ENCODE data around the gene IGSF5. TPM values are rescaled to one million over a fixed set of nuclear protein-coding genes. Genes with fewer than 3 reads are reported as not detected.
"Not testable (repeated sequence)": the region's sequence is repeated elsewhere in the genome, so short reads cannot be mapped to it uniquely, and the experiment has no call there.

The IGSF5 gene
- polyA plus RNA-seq, 1 donor (not counting 4 experiments of a cell fraction or from before 2014, with no cell fraction given), result not detected

DNA sequence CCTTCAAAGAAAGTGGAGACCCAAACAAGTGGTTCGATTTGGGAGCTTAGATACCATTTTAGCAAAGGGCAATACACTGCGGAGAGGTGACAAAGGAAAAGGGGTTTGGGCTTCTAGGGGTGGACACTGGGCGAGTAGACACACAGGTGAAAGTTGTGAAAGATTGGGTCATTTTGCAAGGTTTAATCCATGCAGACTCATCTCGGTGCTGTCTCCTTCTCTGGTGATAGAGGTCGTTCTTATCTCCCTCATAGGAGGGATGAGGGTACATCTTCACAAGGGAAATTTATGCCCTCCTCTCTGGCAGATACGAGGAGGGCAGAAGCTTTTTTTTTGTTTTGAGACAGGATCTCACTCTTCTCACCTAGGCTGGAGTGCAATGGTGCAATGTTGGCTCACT is 6.4 kb upstream of the IGSF5 start:
- H4K20me1 ChIP-seq (ENCODE audit: control insufficient read depth, extremely low read depth, insufficient read depth, low read length), result no peaks in the 10 kb centered on the region
- DNase-seq (ENCODE audit: low read depth, low spot score) (no peak), FAIRE-seq (no peak)

DNA sequence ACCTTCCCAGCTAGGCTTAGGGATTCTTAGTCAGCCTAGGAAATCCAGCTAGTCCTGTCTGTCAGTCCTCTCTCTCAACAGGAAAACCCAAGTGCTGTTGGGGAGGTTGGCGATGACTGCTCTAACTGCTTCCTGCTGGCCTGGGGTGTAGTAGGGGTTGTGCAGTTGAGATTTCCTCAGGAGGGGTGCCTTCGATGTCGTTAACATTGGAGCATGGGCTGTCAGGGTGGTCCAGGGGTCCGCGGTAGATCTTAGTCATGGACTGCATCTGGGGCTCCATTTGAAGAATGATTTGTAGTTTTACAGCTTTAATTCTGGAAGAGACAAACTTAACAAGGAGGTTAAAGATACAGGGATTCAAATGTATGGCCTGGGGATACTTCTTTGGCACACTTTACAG is 5.5 kb upstream of the IGSF5 start:
- H2AFZ ChIP-seq (ENCODE audit: control insufficient read depth, low read length); H4K20me1 ChIP-seq (ENCODE audit: control insufficient read depth, extremely low read depth, insufficient read depth, low read length); FAIRE-seq; H3K9me3 ChIP-seq (ENCODE audit: control insufficient read depth, low read depth, low read length); H3K9me1 ChIP-seq (ENCODE audit: control insufficient read depth, extremely low read depth, insufficient read depth, low read length); H3K27ac ChIP-seq (ENCODE audit: control insufficient read depth, insufficient read depth, low read length); H3K4me3 ChIP-seq (ENCODE audit: control insufficient read depth in 2 of 3, extremely low read depth in 1 of 3, insufficient read depth in 2 of 3, low read depth in 1 of 3, low read length in 3 of 3); H3K27me3 ChIP-seq (ENCODE audit: control insufficient read depth, extremely low read depth, insufficient read depth, low read length); H3K4me1 ChIP-seq (ENCODE audit: control insufficient read depth, extremely low read depth, insufficient read depth, low read length); H3K9ac ChIP-seq (ENCODE audit: control insufficient read depth, extremely low read depth, insufficient read depth, low read length); H3K4me2 ChIP-seq (ENCODE audit: control insufficient read depth, extremely low read depth, insufficient read depth, low read depth, low read length); dilution Hi-C loops (cut with MboI; ENCODE audit: extremely low pct_ligation_motif_present, low sequenced_read_pairs); DNase-seq (ENCODE audit: low read depth, low spot score); H3K36me3 ChIP-seq (ENCODE audit: control insufficient read depth in 2 of 2, extremely low read depth in 1 of 2, insufficient read depth in 2 of 2, low read length in 2 of 2); H3K79me2 ChIP-seq (ENCODE audit: control insufficient read depth, insufficient read depth, low read length): not testable (repeated sequence)

More for the DNA sequence above, 6.4 kb upstream of the IGSF5 start:
- H3K4me2 ChIP-seq (ENCODE audit: control insufficient read depth, extremely low read depth, insufficient read depth, low read depth, low read length), result no peak overlapping the region
- no peak overlapping the region for H3K4me3 ChIP-seq (ENCODE audit: control insufficient read depth in 2 of 3, extremely low read depth in 1 of 3, insufficient read depth in 2 of 3, low read depth in 1 of 3, low read length in 3 of 3)
- H3K4me1 ChIP-seq (ENCODE audit: control insufficient read depth, extremely low read depth, insufficient read depth, low read length), result no peaks in the 10 kb centered on the region
- peaks cover 3% of the 10 kb centered on the region for H3K9me3 ChIP-seq (ENCODE audit: control insufficient read depth, low read depth, low read length)
- no peaks in the 10 kb centered on the region for H3K27me3 ChIP-seq (ENCODE audit: control insufficient read depth, extremely low read depth, insufficient read depth, low read length)
- no peak overlapping the region for H3K9ac ChIP-seq (ENCODE audit: control insufficient read depth, extremely low read depth, insufficient read depth, low read length)
- no peaks in the 10 kb centered on the region for H3K36me3 ChIP-seq (ENCODE audit: control insufficient read depth in 2 of 2, extremely low read depth in 1 of 2, insufficient read depth in 2 of 2, low read length in 2 of 2)
- TF ChIP-seq EZH2 (IDR thresholded peaks at IDR 0.05; ENCODE audit: low read length), result no peak
- TF ChIP-seq, protein P1, sequence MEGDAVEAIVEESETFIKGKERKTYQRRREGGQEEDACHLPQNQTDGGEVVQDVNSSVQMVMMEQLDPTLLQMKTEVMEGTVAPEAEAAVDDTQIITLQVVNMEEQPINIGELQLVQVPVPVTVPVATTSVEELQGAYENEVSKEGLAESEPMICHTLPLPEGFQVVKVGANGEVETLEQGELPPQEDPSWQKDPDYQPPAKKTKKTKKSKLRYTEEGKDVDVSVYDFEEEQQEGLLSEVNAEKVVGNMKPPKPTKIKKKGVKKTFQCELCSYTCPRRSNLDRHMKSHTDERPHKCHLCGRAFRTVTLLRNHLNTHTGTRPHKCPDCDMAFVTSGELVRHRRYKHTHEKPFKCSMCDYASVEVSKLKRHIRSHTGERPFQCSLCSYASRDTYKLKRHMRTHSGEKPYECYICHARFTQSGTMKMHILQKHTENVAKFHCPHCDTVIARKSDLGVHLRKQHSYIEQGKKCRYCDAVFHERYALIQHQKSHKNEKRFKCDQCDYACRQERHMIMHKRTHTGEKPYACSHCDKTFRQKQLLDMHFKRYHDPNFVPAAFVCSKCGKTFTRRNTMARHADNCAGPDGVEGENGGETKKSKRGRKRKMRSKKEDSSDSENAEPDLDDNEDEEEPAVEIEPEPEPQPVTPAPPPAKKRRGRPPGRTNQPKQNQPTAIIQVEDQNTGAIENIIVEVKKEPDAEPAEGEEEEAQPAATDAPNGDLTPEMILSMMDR (optimal IDR thresholded peaks at IDR 0.05 in 1 of 3, IDR thresholded peaks at IDR 0.05 in 1 of 3, conservative IDR thresholded peaks at IDR 0.05 in 1 of 3; ENCODE audit: extremely low read depth in 1 of 3, insufficient read depth in 2 of 3, low read length in 3 of 3), result no peak
- no peaks in the 10 kb centered on the region for H3K79me2 ChIP-seq (ENCODE audit: control insufficient read depth, insufficient read depth, low read length)
- dilution Hi-C loops (cut with MboI; ENCODE audit: extremely low pct_ligation_motif_present, low sequenced_read_pairs), result no loop called here
- no peaks in the 10 kb centered on the region for H3K9me1 ChIP-seq (ENCODE audit: control insufficient read depth, extremely low read depth, insufficient read depth, low read length)
- H2AFZ ChIP-seq (ENCODE audit: control insufficient read depth, low read length), result no peak overlapping the region
- H3K27ac ChIP-seq (ENCODE audit: control insufficient read depth, insufficient read depth, low read length), result no peak overlapping the region

DNA sequence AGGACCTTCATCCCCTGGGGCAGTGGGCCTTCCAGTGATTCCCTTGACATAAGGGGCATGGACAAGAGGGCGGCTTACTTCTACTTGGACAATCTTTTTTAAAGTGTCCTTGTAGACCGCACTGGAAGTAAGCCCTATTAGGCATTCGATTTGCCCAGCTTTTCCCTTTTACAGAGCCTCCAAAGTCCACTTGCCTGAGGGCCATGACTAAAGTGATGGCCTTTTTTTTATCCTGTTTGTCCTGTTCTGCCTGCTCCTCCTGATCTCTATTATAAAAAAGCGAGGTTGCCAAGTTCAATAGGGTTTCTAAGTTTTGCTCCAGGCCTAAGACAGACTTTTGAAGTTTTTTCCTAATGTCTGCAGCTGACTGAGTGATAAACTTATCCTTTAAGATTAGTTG is 2.4 kb upstream of the IGSF5 start:
- FAIRE-seq, result not testable (repeated sequence)

GRCh38 chr21:39745332-39745731 is 349 bp downstream of the IGSF5 start:
- H3K9me1 ChIP-seq (ENCODE audit: control insufficient read depth, extremely low read depth, insufficient read depth, low read length); H3K9ac ChIP-seq (ENCODE audit: control insufficient read depth, extremely low read depth, insufficient read depth, low read length); H3K27me3 ChIP-seq (ENCODE audit: control insufficient read depth, extremely low read depth, insufficient read depth, low read length); DNase-seq (ENCODE audit: low read depth, low spot score); dilution Hi-C loops (cut with MboI; ENCODE audit: extremely low pct_ligation_motif_present, low sequenced_read_pairs); H2AFZ ChIP-seq (ENCODE audit: control insufficient read depth, low read length); H3K79me2 ChIP-seq (ENCODE audit: control insufficient read depth, insufficient read depth, low read length); H4K20me1 ChIP-seq (ENCODE audit: control insufficient read depth, extremely low read depth, insufficient read depth, low read length); H3K4me3 ChIP-seq (ENCODE audit: control insufficient read depth in 2 of 3, extremely low read depth in 1 of 3, insufficient read depth in 2 of 3, low read depth in 1 of 3, low read length in 3 of 3); H3K36me3 ChIP-seq (ENCODE audit: control insufficient read depth in 2 of 2, extremely low read depth in 1 of 2, insufficient read depth in 2 of 2, low read length in 2 of 2); H3K4me2 ChIP-seq (ENCODE audit: control insufficient read depth, extremely low read depth, insufficient read depth, low read depth, low read length); H3K4me1 ChIP-seq (ENCODE audit: control insufficient read depth, extremely low read depth, insufficient read depth, low read length); FAIRE-seq; H3K27ac ChIP-seq (ENCODE audit: control insufficient read depth, insufficient read depth, low read length); H3K9me3 ChIP-seq (ENCODE audit: control insufficient read depth, low read depth, low read length): not testable (repeated sequence)

More for the DNA sequence above, 2.4 kb upstream of the IGSF5 start:
- H3K27me3 ChIP-seq (ENCODE audit: control insufficient read depth, extremely low read depth, insufficient read depth, low read length); H3K4me2 ChIP-seq (ENCODE audit: control insufficient read depth, extremely low read depth, insufficient read depth, low read depth, low read length); H3K79me2 ChIP-seq (ENCODE audit: control insufficient read depth, insufficient read depth, low read length); DNase-seq (ENCODE audit: low read depth, low spot score); H3K9me3 ChIP-seq (ENCODE audit: control insufficient read depth, low read depth, low read length); H4K20me1 ChIP-seq (ENCODE audit: control insufficient read depth, extremely low read depth, insufficient read depth, low read length); H3K9me1 ChIP-seq (ENCODE audit: control insufficient read depth, extremely low read depth, insufficient read depth, low read length); H2AFZ ChIP-seq (ENCODE audit: control insufficient read depth, low read length); H3K9ac ChIP-seq (ENCODE audit: control insufficient read depth, extremely low read depth, insufficient read depth, low read length); H3K4me1 ChIP-seq (ENCODE audit: control insufficient read depth, extremely low read depth, insufficient read depth, low read length); H3K4me3 ChIP-seq (ENCODE audit: control insufficient read depth in 2 of 3, extremely low read depth in 1 of 3, insufficient read depth in 2 of 3, low read depth in 1 of 3, low read length in 3 of 3); dilution Hi-C loops (cut with MboI; ENCODE audit: extremely low pct_ligation_motif_present, low sequenced_read_pairs); H3K27ac ChIP-seq (ENCODE audit: control insufficient read depth, insufficient read depth, low read length); H3K36me3 ChIP-seq (ENCODE audit: control insufficient read depth in 2 of 2, extremely low read depth in 1 of 2, insufficient read depth in 2 of 2, low read length in 2 of 2): not testable (repeated sequence)

Measured in keratinocyte (primary cell).